Neuronal stem cell (in vitro differentiated cells): ENCODE measurements around the gene CYTH1.
A peak's percentile ranks its signal among the peaks of the same experiment; 100 is the strongest.

ENCODE experiments used
- DNase-seq: peaks from one replicate; pipeline ENCODE4 v3.0.0-alpha.2; 2013; ENCODE audit warnings: low spot score
- H2AFZ ChIP-seq: one replicate; pipeline ENCODE4 v1.6.1; 2013; ENCODE audit warnings: mild to moderate bottlenecking, low read length, inconsistent platforms
- H2AK5ac ChIP-seq: 2 replicates; pipeline ENCODE4 v1.6.1; 2013; ENCODE audit warnings: low read depth, mild to moderate bottlenecking, inconsistent platforms, low read length, moderate library complexity, mixed read lengths
- H2BK120ac ChIP-seq: 2 replicates; pipeline ENCODE4 v1.6.1; 2013; ENCODE audit warnings: low read depth, mild to moderate bottlenecking, inconsistent platforms, low read length, moderate library complexity, mixed read lengths
- H2BK12ac ChIP-seq: one replicate; pipeline ENCODE4 v1.6.1; 2013; ENCODE audit warnings: low read length, inconsistent platforms
- H2BK15ac ChIP-seq: 2 replicates; pipeline ENCODE4 v1.6.1; 2013; ENCODE audit warnings: mild to moderate bottlenecking, low read length, inconsistent platforms, mixed read lengths
- H2BK5ac ChIP-seq: one replicate; pipeline ENCODE4 v1.6.1; 2013; ENCODE audit warnings: inconsistent platforms, mild to moderate bottlenecking, low read length, moderate library complexity
- H3K14ac ChIP-seq: one replicate; pipeline ENCODE4 v1.6.1; 2013; ENCODE audit warnings: low read length, inconsistent platforms
- H3K18ac ChIP-seq: 2 replicates; pipeline ENCODE4 v1.6.1; 2013; ENCODE audit warnings: low read length, inconsistent platforms
- H3K23ac ChIP-seq: 2 replicates; pipeline ENCODE4 v1.6.1; 2013; ENCODE audit warnings: low read depth, mild to moderate bottlenecking, mixed read lengths, low read length, inconsistent platforms; ENCODE audit not compliant: poor library complexity
- H3K27ac ChIP-seq: replicated peaks from 3 replicates; pipeline ENCODE4 v1.5.1; 2013; ENCODE audit warnings: low read length, inconsistent platforms
- H3K27me3 ChIP-seq, 3 experiments: 2 replicates each; pipeline ENCODE4 v1.6.1; 2013; ENCODE audit warnings: low read length in 3 of 3, mild to moderate bottlenecking in 2 of 3, inconsistent platforms in 1 of 3, low read depth in 1 of 3, mixed read lengths in 1 of 3, moderate library complexity in 1 of 3; ENCODE audit not compliant: control insufficient read depth in 3 of 3, insufficient read depth in 3 of 3
- H3K36me3 ChIP-seq, 2 donors: replicated peaks in 1 of 2; 2 replicates each; pipeline ENCODE4 v1.6.1; 2013; ENCODE audit warnings: low read length in 2 of 2; ENCODE audit not compliant: control insufficient read depth in 2 of 2, insufficient read depth in 2 of 2
- H3K4ac ChIP-seq: 2 replicates; pipeline ENCODE4 v1.6.1; 2013; ENCODE audit warnings: inconsistent platforms, mild to moderate bottlenecking, low read length, moderate library complexity
- H3K4me1 ChIP-seq, 2 donors: 1 replicate in 1 of 2; 2 replicates in 1 of 2; pipeline ENCODE4 v1.6.1; 2013; ENCODE audit warnings: low read length in 2 of 2, low read depth in 1 of 2; ENCODE audit not compliant: control insufficient read depth in 2 of 2, insufficient read depth in 1 of 2
- H3K4me2 ChIP-seq: one replicate; pipeline ENCODE4 v1.6.1; 2013; ENCODE audit warnings: mild to moderate bottlenecking, low read length, inconsistent platforms; ENCODE audit not compliant: insufficient read depth, poor library complexity, severe bottlenecking
- H3K4me3 ChIP-seq, 2 donors: 2 replicates each; pipeline ENCODE4 v1.5.1; 2013; ENCODE audit warnings: low read length in 2 of 2, mild to moderate bottlenecking in 2 of 2, inconsistent platforms in 1 of 2, moderate library complexity in 1 of 2
- H3K79me1 ChIP-seq: one replicate; pipeline ENCODE4 v1.6.1; 2013; ENCODE audit warnings: low read depth, mild to moderate bottlenecking, inconsistent platforms, low read length, moderate library complexity
- H3K9ac ChIP-seq: one replicate; pipeline ENCODE4 v1.6.1; 2013; ENCODE audit warnings: mild to moderate bottlenecking, low read depth, low read length, inconsistent platforms; ENCODE audit not compliant: poor library complexity
- H3K9me3 ChIP-seq, 2 donors: replicated peaks in 1 of 2; 2 replicates each; pipeline versions ENCODE3 to v1.6.1; 2013; ENCODE audit warnings: low read length in 2 of 2, mild to moderate bottlenecking in 2 of 2, inconsistent platforms in 1 of 2, low read depth in 1 of 2, mixed read lengths in 1 of 2, moderate library complexity in 1 of 2; ENCODE audit not compliant: control insufficient read depth in 2 of 2, insufficient read depth in 1 of 2
- H4K8ac ChIP-seq: one replicate; pipeline ENCODE4 v1.6.1; 2013; ENCODE audit warnings: low read depth, mild to moderate bottlenecking, inconsistent platforms, low read length, moderate library complexity
- H4K91ac ChIP-seq: one replicate; pipeline ENCODE4 v1.6.1; 2013; ENCODE audit warnings: low read length, low read depth, mild to moderate bottlenecking, inconsistent platforms; ENCODE audit not compliant: poor library complexity
- WGBS, 2 donors: extraction: QIAGEN DNeasy Blood & Tissue Kit; methylation state at CpG; one replicate each; pipeline ENCODE4 v1.1.7; 2013; ENCODE audit warnings: missing lambda C conversion rate in 2 of 2, mixed read lengths in 1 of 2; ENCODE audit not compliant: insufficient read length in 2 of 2, insufficient replicate concordance in 1 of 2; ENCODE audit errors: extremely low coverage in 2 of 2; 5-methylcytosine and 5-hydroxymethylcytosine counted together

Gene CYTH1

GRCh38 chr17:78694805-78695531 is 87.1 kb downstream of the CYTH1 start:
- no peaks in the 10 kb centered on the region for H3K79me1 ChIP-seq
- no peak overlapping the region for H2AK5ac ChIP-seq
- H3K27ac ChIP-seq: no peak overlapping the region
- no peak overlapping the region for H2AFZ ChIP-seq
- no peak overlapping the region for H3K18ac ChIP-seq
- H3K23ac ChIP-seq: no peak overlapping the region
- H3K27me3 ChIP-seq: no peaks in the 10 kb centered on the region
- no peak for DNase-seq
- H2BK5ac ChIP-seq: no peak overlapping the region
- peak overlapping the region; percentile 14 for H3K14ac ChIP-seq
- no peak overlapping the region for H2BK15ac ChIP-seq
- H4K8ac ChIP-seq: no peak overlapping the region
- H3K4me3 ChIP-seq: no peak overlapping the region
- H3K4ac ChIP-seq: no peak overlapping the region
- H3K36me3 ChIP-seq: peaks cover 15 to 88% of the 10 kb centered on the region in 2 donors
- H2BK12ac ChIP-seq: no peak overlapping the region
- H2BK120ac ChIP-seq: no peak overlapping the region
- H3K9me3 ChIP-seq: no peaks in the 10 kb centered on the region
- no peak overlapping the region for H3K4me2 ChIP-seq
- no peak overlapping the region for H4K91ac ChIP-seq
- no CpG with 5 or more reads among the region's 16 CpGs for WGBS, 2 donors
- H3K4me1 ChIP-seq: no peaks in the 10 kb centered on the region
- no peak overlapping the region for H3K9ac ChIP-seq

- no CpG with 5 or more reads among the region's 8 CpGs for whole genome bisulfite sequencing, 2 donors
- H3K23ac ChIP-seq: no peak overlapping the region
- H3K79me1 ChIP-seq: no peaks in the 10 kb centered on the region
- H2BK12ac ChIP-seq: no peak overlapping the region
- DNase-seq: no peak
- no peak overlapping the region for H4K91ac ChIP-seq
- H3K4me1 ChIP-seq: no peaks in the 10 kb centered on the region
- no peak overlapping the region for H3K4me3 ChIP-seq
- H3K18ac ChIP-seq: no peak overlapping the region
- H3K4me2 ChIP-seq: no peak overlapping the region
- H4K8ac ChIP-seq: no peak overlapping the region
- no peaks in the 10 kb centered on the region for H3K27me3 ChIP-seq
- no peak overlapping the region for H3K4ac ChIP-seq
- no peak overlapping the region for H3K14ac ChIP-seq
- H3K27ac ChIP-seq: no peak overlapping the region
- H3K9ac ChIP-seq: no peak overlapping the region
- no peak overlapping the region for H2AK5ac ChIP-seq
- no peak overlapping the region for H2BK120ac ChIP-seq
- H2AFZ ChIP-seq: no peak overlapping the region
- H3K9me3 ChIP-seq: peaks cover 3% of the 10 kb centered on the region in 2 donors
- H2BK15ac ChIP-seq: no peak overlapping the region
- peaks cover 17 to 87% of the 10 kb centered on the region in 2 donors for H3K36me3 ChIP-seq
- no peak overlapping the region for H2BK5ac ChIP-seq
Measured at GRCh38 chr17:78693346-78694083, 88.6 kb downstream of the CYTH1 start.

GRCh38 chr17:78692460-78693010 is 89.5 kb downstream of the CYTH1 start:
- peaks cover 3% of the 10 kb centered on the region in 2 donors for H3K9me3 ChIP-seq
- H2AFZ ChIP-seq: no peak overlapping the region
- H2BK15ac ChIP-seq: no peak overlapping the region
- H4K8ac ChIP-seq: no peak overlapping the region
- peaks cover 13 to 87% of the 10 kb centered on the region in 2 donors for H3K36me3 ChIP-seq
- no peak overlapping the region for H3K9ac ChIP-seq
- no peak overlapping the region for H3K4me3 ChIP-seq
- no peak overlapping the region for H4K91ac ChIP-seq
- no peak overlapping the region for H2BK12ac ChIP-seq
- no peaks in the 10 kb centered on the region for H3K4me1 ChIP-seq
- no peak overlapping the region for H2BK120ac ChIP-seq
- no peaks in the 10 kb centered on the region for H3K27me3 ChIP-seq
- H2BK5ac ChIP-seq: no peak overlapping the region
- no peak overlapping the region for H3K14ac ChIP-seq
- no peak overlapping the region for H3K23ac ChIP-seq
- H3K4ac ChIP-seq: no peak overlapping the region
- H3K4me2 ChIP-seq: no peak overlapping the region
- no peak overlapping the region for H2AK5ac ChIP-seq
- no peaks in the 10 kb centered on the region for H3K79me1 ChIP-seq
- no peak for DNase-seq
- no CpG with 5 or more reads among the region's 15 CpGs for WGBS, 2 donors
- no peak overlapping the region for H3K27ac ChIP-seq
- no peak overlapping the region for H3K18ac ChIP-seq

GRCh38 chr17:78689029-78689428 is 93.0 kb downstream of the CYTH1 start:
- H3K36me3 ChIP-seq: peaks cover 11 to 67% of the 10 kb centered on the region in 2 donors
- peaks cover 3 to 7% of the 10 kb centered on the region in 2 donors for H3K9me3 ChIP-seq
- no peak overlapping the region for H3K4me3 ChIP-seq
- H2AK5ac ChIP-seq: no peak overlapping the region
- no CpG with 5 or more reads among the region's 2 CpGs for WGBS, 2 donors
- no peak overlapping the region for H2BK120ac ChIP-seq
- no peaks in the 10 kb centered on the region for H3K27me3 ChIP-seq
- H3K4ac ChIP-seq: no peak overlapping the region
- no peak overlapping the region for H2BK15ac ChIP-seq
- no peak overlapping the region for H3K23ac ChIP-seq
- H3K79me1 ChIP-seq: no peaks in the 10 kb centered on the region
- H2BK12ac ChIP-seq: no peak overlapping the region
- H3K4me2 ChIP-seq: no peak overlapping the region
- H4K91ac ChIP-seq: no peak overlapping the region
- no peak overlapping the region for H4K8ac ChIP-seq
- H3K14ac ChIP-seq: no peak overlapping the region
- DNase-seq: no peak
- H3K18ac ChIP-seq: no peak overlapping the region
- no peak overlapping the region for H2BK5ac ChIP-seq
- no peak overlapping the region for H3K27ac ChIP-seq
- no peak overlapping the region for H2AFZ ChIP-seq
- H3K4me1 ChIP-seq: no peaks in the 10 kb centered on the region
- no peak overlapping the region for H3K9ac ChIP-seq
